ENCODE results near the gene MSANTD2.

DNA sequence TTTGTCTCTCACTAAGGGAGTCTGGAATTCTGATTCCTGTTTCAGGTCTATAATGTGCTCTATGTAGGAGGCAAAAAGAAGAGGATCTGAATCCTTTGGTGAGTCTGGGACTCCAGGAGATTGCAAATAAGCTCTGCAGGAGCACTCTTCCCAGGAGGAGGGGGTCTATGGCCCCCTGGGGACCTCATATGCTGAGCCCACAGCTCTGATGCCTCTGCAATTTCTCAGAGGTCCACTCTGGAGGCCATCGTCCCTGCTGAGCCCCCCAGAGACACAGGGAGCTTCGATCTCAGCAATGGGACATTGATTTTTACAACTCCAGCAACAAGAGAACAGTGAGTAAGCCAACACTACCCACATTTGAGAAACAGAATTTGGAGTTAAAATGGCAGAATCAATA lies 80.7 kb downstream of the MSANTD2 start:
- TF ChIP-seq, protein P1, sequence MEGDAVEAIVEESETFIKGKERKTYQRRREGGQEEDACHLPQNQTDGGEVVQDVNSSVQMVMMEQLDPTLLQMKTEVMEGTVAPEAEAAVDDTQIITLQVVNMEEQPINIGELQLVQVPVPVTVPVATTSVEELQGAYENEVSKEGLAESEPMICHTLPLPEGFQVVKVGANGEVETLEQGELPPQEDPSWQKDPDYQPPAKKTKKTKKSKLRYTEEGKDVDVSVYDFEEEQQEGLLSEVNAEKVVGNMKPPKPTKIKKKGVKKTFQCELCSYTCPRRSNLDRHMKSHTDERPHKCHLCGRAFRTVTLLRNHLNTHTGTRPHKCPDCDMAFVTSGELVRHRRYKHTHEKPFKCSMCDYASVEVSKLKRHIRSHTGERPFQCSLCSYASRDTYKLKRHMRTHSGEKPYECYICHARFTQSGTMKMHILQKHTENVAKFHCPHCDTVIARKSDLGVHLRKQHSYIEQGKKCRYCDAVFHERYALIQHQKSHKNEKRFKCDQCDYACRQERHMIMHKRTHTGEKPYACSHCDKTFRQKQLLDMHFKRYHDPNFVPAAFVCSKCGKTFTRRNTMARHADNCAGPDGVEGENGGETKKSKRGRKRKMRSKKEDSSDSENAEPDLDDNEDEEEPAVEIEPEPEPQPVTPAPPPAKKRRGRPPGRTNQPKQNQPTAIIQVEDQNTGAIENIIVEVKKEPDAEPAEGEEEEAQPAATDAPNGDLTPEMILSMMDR (IDR thresholded peaks at IDR 0.05) = no peak
- no peak for TF ChIP-seq POLR2A (IDR thresholded peaks at IDR 0.05)

Data from breast epithelium (tissue), 3 donors.